Islet precursor cell (in vitro differentiated cells): ENCODE results near the gene ANKRD34A.

Source experiments
- DNase-seq: peaks from one replicate; pipeline ENCODE4 v3.0.0-alpha.2; 2018

Gene ANKRD34A

GRCh38 chr1:145964328-145965118, at the start of gene ANKRD34A, which contains the start of gene POLR3GL:
TSS of gene ANKRD34A (minus strand) at chr1:145964575. CDS start at chr1:145961759, 2,816 bp downstream.
TSS of gene POLR3GL (plus strand) at chr1:145964690. CDS start at chr1:145974866, 10,176 bp downstream.
- DNase-seq: peak; percentile 98

- DNase-seq: no peak
These were observed 49.2 kb upstream of the ANKRD34A start for GRCh38 chr1:146013559-146013922.

GRCh38 chr1:146012703-146013558, 48.6 kb upstream of the ANKRD34A start:
- DNase-seq: no peak

GRCh38 chr1:146010126-146010738, 45.9 kb upstream of the ANKRD34A start:
- no peak for DNase-seq

- peak; percentile 16 for DNase-seq
These were observed 43.2 kb upstream of the ANKRD34A start for GRCh38 chr1:146007489-146008133.

- peak; percentile 22 for DNase-seq
These were observed 37.3 kb upstream of the ANKRD34A start for GRCh38 chr1:146001709-146002108.

GRCh38 chr1:145999321-146000024, 35.1 kb upstream of the ANKRD34A start:
- DNase-seq: peak; percentile 19

- no peak for DNase-seq
These were observed 33.3 kb upstream of the ANKRD34A start for GRCh38 chr1:145997718-145998023.

- no peak for DNase-seq
These were observed 32.8 kb upstream of the ANKRD34A start for GRCh38 chr1:145997016-145997717.

- DNase-seq: peak; percentile 98
These were observed 32.1 kb upstream of the ANKRD34A start, which contains the start of gene TXNIP for GRCh38 chr1:145996433-145997015. TSS of gene TXNIP (minus strand) at chr1:145996579. CDS start at chr1:145996266, 313 bp downstream.

- no peak for DNase-seq
These were observed 31.6 kb upstream of the ANKRD34A start for GRCh38 chr1:145995964-145996432.

- no peak for DNase-seq
These were observed 30.9 kb upstream of the ANKRD34A start for GRCh38 chr1:145995148-145995881.

- no peak for DNase-seq
These were observed 30.2 kb upstream of the ANKRD34A start for GRCh38 chr1:145994391-145995120.

GRCh38 chr1:145993618-145994390, 29.4 kb upstream of the ANKRD34A start:
- no peak for DNase-seq

GRCh38 chr1:145992958-145993617, 28.7 kb upstream of the ANKRD34A start:
- DNase-seq: no peak

GRCh38 chr1:145992502-145992936, 28.1 kb upstream of the ANKRD34A start:
- DNase-seq: no peak

- DNase-seq: no peak
These were observed 27.5 kb upstream of the ANKRD34A start for GRCh38 chr1:145991735-145992412.
